G401.6 (cell line): Measurements from ENCODE around the gene FMO3.

Source experiments
- FAIRE-seq: peaks from 2 replicates; lab custom pipeline; 2012; peaks lifted over from hg19 to GRCh38; lab: Jason Lieb, UNC

The FMO3 gene

GRCh38 chr1:171159148-171159547 lies 68.4 kb downstream of the FMO3 start:
- no peak for FAIRE-seq

- no peak for FAIRE-seq
Measured at GRCh38 chr1:171160211-171160610, 69.5 kb downstream of the FMO3 start.

- FAIRE-seq: no peak
Measured at GRCh38 chr1:171160639-171161354, 70.1 kb downstream of the FMO3 start.

- no peak for FAIRE-seq
Measured at GRCh38 chr1:171161431-171161830, 70.7 kb downstream of the FMO3 start.

- no peak for FAIRE-seq
Measured at GRCh38 chr1:171166361-171166760, 75.7 kb downstream of the FMO3 start.
